T-helper 17 cell (primary cell): ENCODE measurements around the gene ESD. TPM values are rescaled to one million over a fixed set of nuclear protein-coding genes. Genes with fewer than 3 reads are reported as not detected.

Experiments
- ATAC-seq: fragments of 150-1000 bp; cut with Tn5 transposase; 2 replicates; pipeline ENCODE4 v1.10.0; 2021; ENCODE audit warnings: mild to moderate bottlenecking, moderate library complexity
- DNase-seq, 3 donors: peaks; one replicate each; pipeline versions ENCODE4 v3.0.0 to v3.0.0-alpha.2; 2020 to 2021
- H3K9me3 ChIP-seq: one replicate; pipeline ENCODE4 v1.7.0; 2013; ENCODE audit warnings: low read length, mild to moderate bottlenecking; ENCODE audit not compliant: control insufficient read depth, poor library complexity, severe bottlenecking
- H3K27ac Mint-ChIP-seq: one replicate; pipeline ENCODE4 v1.8.0; 2022; ENCODE audit warnings: mild to moderate bottlenecking, moderate library complexity, mixed read lengths
- H3K27me3 Mint-ChIP-seq: one replicate; pipeline ENCODE4 v1.8.0; 2022; ENCODE audit warnings: mixed read lengths
- H3K36me3 Mint-ChIP-seq: one replicate; pipeline ENCODE4 v1.8.0; 2022; ENCODE audit warnings: low read depth, mixed read lengths
- H3K4me1 Mint-ChIP-seq: one replicate; pipeline ENCODE4 v1.8.0; 2022; ENCODE audit warnings: mild to moderate bottlenecking, mixed read lengths
- H3K4me3 Mint-ChIP-seq: one replicate; pipeline ENCODE4 v1.8.0; 2022; ENCODE audit warnings: mild to moderate bottlenecking, moderate library complexity, mixed read lengths
- total RNA-seq, 4 donors: library from RNA in 2 of 4; stranded (reverse) in 2 of 4; gene quantifications; one replicate each; pipeline ENCODE4 v1.2.3 and lab custom pipeline; 2022 to 2026

Gene ESD
- total RNA-seq, 2 donors from 2014 or later, result 29.8 to 31.3 TPM

GRCh38 chr13:46731535-46731934, 65.4 kb downstream of the ESD start:
- H3K36me3 Mint-ChIP-seq, result peaks cover 14% of the 10 kb centered on the region
- H3K27me3 Mint-ChIP-seq, result no peaks in the 10 kb centered on the region
- H3K4me3 Mint-ChIP-seq, result no peak overlapping the region
- ATAC-seq, result no peak
- no peak for DNase-seq
- no peak overlapping the region for H3K27ac Mint-ChIP-seq
- peaks cover 3% of the 10 kb centered on the region for H3K4me1 Mint-ChIP-seq
- H3K9me3 ChIP-seq, result no peaks in the 10 kb centered on the region

GRCh38 chr13:46728777-46729176, 68.2 kb downstream of the ESD start:
- DNase-seq (no peak), ATAC-seq (no peak)
- Mint-ChIP-seq H3K4me3 (no peak overlapping the region), H3K4me1 (peaks cover 3% of the 10 kb centered on the region), H3K27ac (no peak overlapping the region), H3K27me3 (no peaks in the 10 kb centered on the region), H3K36me3 (peaks cover 15% of the 10 kb centered on the region)
- no peaks in the 10 kb centered on the region for H3K9me3 ChIP-seq

- Mint-ChIP-seq H3K4me3 (no peak overlapping the region), H3K27ac (peak overlapping the region; percentile 77), H3K36me3 (peaks cover 14% of the 10 kb centered on the region), H3K4me1 (peaks cover 3% of the 10 kb centered on the region), H3K27me3 (no peaks in the 10 kb centered on the region)
- ATAC-seq (no peak), DNase-seq (no peak)
- no peaks in the 10 kb centered on the region for H3K9me3 ChIP-seq
These were observed 70.6 kb downstream of the ESD start for GRCh38 chr13:46726347-46726746.

Other genes with a start within 250 kb of the ESD start
- gene LRCH1, start 244.0 kb downstream of the ESD start, total RNA-seq, result 10 to 100 TPM; 18.5 to 19.0 TPM
- gene HTR2A, start 99.9 kb upstream of the ESD start, total RNA-seq, result not detected